H9 (cell line): Measurements from ENCODE around the gene TBL1X. TPM values are rescaled to one million over a fixed set of nuclear protein-coding genes. Genes with fewer than 3 reads are reported as not detected.
A peak's percentile ranks its signal among the peaks of the same experiment; 100 is the strongest.

Source experiments
- DNase-seq: peaks from one replicate; pipeline ENCODE4 v3.0.0-alpha.2; 2017
- H2AFZ ChIP-seq: one replicate; pipeline ENCODE4 v1.6.1; 2013; ENCODE audit warnings: mild to moderate bottlenecking, low read length, control low read depth, moderate library complexity
- H2AK5ac ChIP-seq: 2 replicates; pipeline ENCODE4 v1.6.1; 2013; ENCODE audit warnings: low read length, control low read depth, mixed read lengths; ENCODE audit not compliant: insufficient read length
- H2BK120ac ChIP-seq: one replicate; pipeline ENCODE4 v1.6.1; 2013; ENCODE audit warnings: low read depth, mild to moderate bottlenecking, low read length, control low read depth, inconsistent platforms; ENCODE audit not compliant: poor library complexity, severe bottlenecking
- H2BK12ac ChIP-seq: 2 replicates; pipeline ENCODE4 v1.6.1; 2013; ENCODE audit warnings: low read length, control low read depth, mixed read lengths, low read depth; ENCODE audit not compliant: insufficient read length
- H2BK15ac ChIP-seq: 2 replicates; pipeline ENCODE4 v1.6.1; 2013; ENCODE audit warnings: low read depth, low read length, control low read depth
- H2BK20ac ChIP-seq: one replicate; pipeline ENCODE4 v1.6.1; 2013; ENCODE audit warnings: low read depth, mild to moderate bottlenecking, low read length, control low read depth, inconsistent platforms; ENCODE audit not compliant: poor library complexity, severe bottlenecking
- H2BK5ac ChIP-seq: 2 replicates; pipeline ENCODE4 v1.6.1; 2013; ENCODE audit warnings: low read length, control low read depth, mixed read lengths; ENCODE audit not compliant: insufficient read length
- H3K14ac ChIP-seq: 2 replicates; pipeline ENCODE4 v1.6.1; 2013; ENCODE audit warnings: low read length, control low read depth; ENCODE audit not compliant: insufficient read depth
- H3K18ac ChIP-seq: 2 replicates; pipeline ENCODE4 v1.6.1; 2013; ENCODE audit warnings: low read depth, mild to moderate bottlenecking, mixed read lengths, low read length, control low read depth; ENCODE audit not compliant: insufficient read length
- H3K23ac ChIP-seq: 2 replicates; pipeline ENCODE4 v1.6.1; 2013; ENCODE audit warnings: low read length, control low read depth, mixed read lengths, low read depth; ENCODE audit not compliant: insufficient read length
- H3K23me2 ChIP-seq: 2 replicates; pipeline ENCODE4 v1.6.1; 2013; ENCODE audit warnings: low read depth, mild to moderate bottlenecking, mixed read lengths, low read length, control low read depth; ENCODE audit not compliant: insufficient read length, poor library complexity, severe bottlenecking
- H3K27ac ChIP-seq: 2 replicates; pipeline ENCODE4 v1.5.1; 2013; ENCODE audit warnings: low read length, control low read depth, mixed read lengths, low read depth; ENCODE audit not compliant: insufficient read length
- H3K27me3 ChIP-seq: 2 replicates; pipeline ENCODE4 v1.6.1; 2013; ENCODE audit warnings: low read length, control low read depth, inconsistent platforms; ENCODE audit not compliant: insufficient read depth
- H3K4ac ChIP-seq: 2 replicates; pipeline ENCODE4 v1.6.1; 2013; ENCODE audit warnings: low read depth, mild to moderate bottlenecking, control low read depth, inconsistent platforms, low read length, moderate library complexity
- H3K4me1 ChIP-seq: 2 replicates; pipeline ENCODE4 v1.6.1; 2013; ENCODE audit warnings: low read length, control low read depth, inconsistent platforms; ENCODE audit not compliant: insufficient read depth
- H3K4me2 ChIP-seq: 2 replicates; pipeline ENCODE4 v1.6.1; 2013; ENCODE audit warnings: low read length, control low read depth, mixed read lengths; ENCODE audit not compliant: insufficient read length, insufficient read depth
- H3K56ac ChIP-seq: 2 replicates; pipeline ENCODE4 v1.6.1; 2013; ENCODE audit warnings: low read depth, mild to moderate bottlenecking, mixed read lengths, low read length, control low read depth; ENCODE audit not compliant: insufficient read length
- H3K79me1 ChIP-seq: 2 replicates; pipeline ENCODE4 v1.6.1; 2013; ENCODE audit warnings: low read depth, mild to moderate bottlenecking, moderate library complexity, low read length, control low read depth, inconsistent platforms; ENCODE audit not compliant: insufficient read depth, poor library complexity, severe bottlenecking
- H3K79me2 ChIP-seq: 2 replicates; pipeline ENCODE4 v1.6.1; 2013; ENCODE audit warnings: low read length, control low read depth, inconsistent platforms; ENCODE audit not compliant: insufficient read depth
- H3K9ac ChIP-seq: 2 replicates; pipeline ENCODE4 v1.6.1; 2013; ENCODE audit warnings: low read length, control low read depth, mixed read lengths; ENCODE audit not compliant: insufficient read length; ENCODE audit errors: extremely low read depth
- H3K9me3 ChIP-seq: one replicate; pipeline ENCODE4 v1.6.1; 2013; ENCODE audit warnings: low read depth, low read length, inconsistent platforms; ENCODE audit not compliant: control insufficient read depth
- H3T11ph ChIP-seq: one replicate; pipeline ENCODE4 v1.6.1; 2013; ENCODE audit warnings: mild to moderate bottlenecking, low read length, control low read depth, inconsistent platforms
- H4K20me1 ChIP-seq: one replicate; pipeline ENCODE4 v1.6.1; 2013; ENCODE audit not compliant: control insufficient read depth, insufficient read length, insufficient read depth
- H4K5ac ChIP-seq: 2 replicates; pipeline ENCODE4 v1.6.1; 2013; ENCODE audit warnings: low read depth, mild to moderate bottlenecking, mixed read lengths, low read length, control low read depth; ENCODE audit not compliant: insufficient read length
- H4K8ac ChIP-seq: replicated peaks from 2 replicates; pipeline ENCODE4 v1.6.1; 2013; ENCODE audit warnings: low read length, control low read depth, mixed read lengths, low read depth; ENCODE audit not compliant: insufficient read length
- H4K91ac ChIP-seq: 2 replicates; pipeline ENCODE4 v1.6.1; 2013; ENCODE audit warnings: low read depth, mild to moderate bottlenecking, moderate library complexity, mixed read lengths, low read length, control low read depth; ENCODE audit not compliant: insufficient read length
- H3K27ac Mint-ChIP-seq, 3 experiments: 2 replicates in 2 of 3; 3 replicates in 1 of 3; pipeline ENCODE4 v1.8.0; 2020 to 2021; ENCODE audit warnings: mixed read lengths in 3 of 3, mild to moderate bottlenecking in 1 of 3, moderate library complexity in 1 of 3
- H3K27me3 Mint-ChIP-seq: 2 replicates; pipeline ENCODE4 v1.8.0; 2021; ENCODE audit warnings: low read depth, mild to moderate bottlenecking, moderate library complexity, mixed read lengths
- H3K36me3 Mint-ChIP-seq, 3 experiments: 2 replicates in 2 of 3; 3 replicates in 1 of 3; pipeline ENCODE4 v1.8.0; 2020 to 2021; ENCODE audit warnings: low read depth in 3 of 3, mixed read lengths in 3 of 3; ENCODE audit not compliant: insufficient read depth in 1 of 3
- H3K4me1 Mint-ChIP-seq, 2 experiments: 2 replicates each; pipeline ENCODE4 v1.8.0; 2020; ENCODE audit warnings: mixed read lengths in 2 of 2
- H3K4me3 Mint-ChIP-seq, 2 experiments: 2 replicates in 1 of 2; 3 replicates in 1 of 2; pipeline ENCODE4 v1.8.0; 2020 to 2021; ENCODE audit warnings: mild to moderate bottlenecking in 2 of 2, mixed read lengths in 2 of 2, moderate library complexity in 1 of 2
- H3K9me3 Mint-ChIP-seq, 2 experiments: 2 replicates in 1 of 2; 3 replicates in 1 of 2; pipeline ENCODE4 v1.8.0; 2020; ENCODE audit warnings: mild to moderate bottlenecking in 2 of 2, mixed read lengths in 2 of 2, moderate library complexity in 1 of 2
- whole genome bisulfite sequencing: extraction: QIAGEN DNeasy Blood & Tissue Kit; methylation state at CpG from one replicate; pipeline ENCODE4 v1.1.7; 2013; ENCODE audit warnings: missing lambda C conversion rate, low lambda C conversion rate, mixed read lengths; ENCODE audit not compliant: insufficient read length; ENCODE audit errors: extremely low coverage; 5-methylcytosine and 5-hydroxymethylcytosine counted together
- total RNA-seq: library from RNA; stranded (reverse); gene quantifications from 2 replicates; pipeline ENCODE4 v1.2.1, GENCODE V29; 2021
- TF ChIP-seq, protein P1 (sequence below): fragments of 200-600 bp; sonication (generic); conservative IDR thresholded peaks from 3 replicates; pipeline ENCODE4 v1.8.0; 2021; ENCODE audit warnings: antibody characterized with exemption, mild to moderate bottlenecking

TBL1X gene
- total RNA-seq, 1 experiment from 2014 or later, result 24.1 TPM

- no peaks in the 10 kb centered on the region for H3K9me3 ChIP-seq
- DNase-seq, result no peak
- no peak overlapping the region for H3K4ac ChIP-seq
- no CpG with 5 or more reads among the region's 13 CpGs for WGBS
- H2BK120ac ChIP-seq, result no peak overlapping the region
- H2AFZ ChIP-seq, result no peak overlapping the region
- no peaks in the 10 kb centered on the region for H3K27me3 ChIP-seq
- Mint-ChIP-seq H3K36me3 (peaks cover 25 to 34% (median 28%) of the 10 kb centered on the region in 3 experiments), H3K9me3 (peaks cover 0 to 59% of the 10 kb centered on the region in 2 experiments; a peak in 3 of 5 replicates), H3K27me3 (no peaks in the 10 kb centered on the region; the same call in 1 of the 2 replicates), H3K4me3 (no peak overlapping the region), H3K27ac (0 out of 7 replicates have a peak overlapping the region, but pooled peaks of 1 of the 3 experiments have one; percentile 50), H3K4me1 (no peaks in the 10 kb centered on the region)
- H3K27ac ChIP-seq, result no peak overlapping the region
- H3K23me2 ChIP-seq, result peaks cover 2% of the 10 kb centered on the region
- no peaks in the 10 kb centered on the region for H3K79me1 ChIP-seq
- H3K56ac ChIP-seq, result no peak overlapping the region
- no peak overlapping the region for H3K14ac ChIP-seq
- no peak overlapping the region for H3K9ac ChIP-seq
- no peak overlapping the region for H3T11ph ChIP-seq
- H3K23ac ChIP-seq, result no peak overlapping the region
- no peaks in the 10 kb centered on the region for H3K79me2 ChIP-seq
- no peak overlapping the region for H2BK15ac ChIP-seq
- H3K4me1 ChIP-seq, result no peaks in the 10 kb centered on the region
- no peak overlapping the region for H2BK5ac ChIP-seq
- TF ChIP-seq, protein P1, sequence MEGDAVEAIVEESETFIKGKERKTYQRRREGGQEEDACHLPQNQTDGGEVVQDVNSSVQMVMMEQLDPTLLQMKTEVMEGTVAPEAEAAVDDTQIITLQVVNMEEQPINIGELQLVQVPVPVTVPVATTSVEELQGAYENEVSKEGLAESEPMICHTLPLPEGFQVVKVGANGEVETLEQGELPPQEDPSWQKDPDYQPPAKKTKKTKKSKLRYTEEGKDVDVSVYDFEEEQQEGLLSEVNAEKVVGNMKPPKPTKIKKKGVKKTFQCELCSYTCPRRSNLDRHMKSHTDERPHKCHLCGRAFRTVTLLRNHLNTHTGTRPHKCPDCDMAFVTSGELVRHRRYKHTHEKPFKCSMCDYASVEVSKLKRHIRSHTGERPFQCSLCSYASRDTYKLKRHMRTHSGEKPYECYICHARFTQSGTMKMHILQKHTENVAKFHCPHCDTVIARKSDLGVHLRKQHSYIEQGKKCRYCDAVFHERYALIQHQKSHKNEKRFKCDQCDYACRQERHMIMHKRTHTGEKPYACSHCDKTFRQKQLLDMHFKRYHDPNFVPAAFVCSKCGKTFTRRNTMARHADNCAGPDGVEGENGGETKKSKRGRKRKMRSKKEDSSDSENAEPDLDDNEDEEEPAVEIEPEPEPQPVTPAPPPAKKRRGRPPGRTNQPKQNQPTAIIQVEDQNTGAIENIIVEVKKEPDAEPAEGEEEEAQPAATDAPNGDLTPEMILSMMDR, result no peak
- H2AK5ac ChIP-seq, result no peak overlapping the region
- no peaks in the 10 kb centered on the region for H4K20me1 ChIP-seq
- no peak overlapping the region for H4K5ac ChIP-seq
- no peak overlapping the region for H2BK12ac ChIP-seq
- no peak overlapping the region for H2BK20ac ChIP-seq
- no peak overlapping the region for H4K91ac ChIP-seq
- no peak overlapping the region for H3K4me2 ChIP-seq
- H3K18ac ChIP-seq, result no peak overlapping the region
- H4K8ac ChIP-seq, result no peak overlapping the region
These were observed 190.1 kb downstream of the TBL1X start for GRCh38 chrX:9654929-9655328.
